NB4 (cell line): ENCODE data around the gene FGD2.

Source experiments
- CTCF ChIP-seq: IDR thresholded peaks from one replicate; pipeline ENCODE4 v1.5.1; 2012; ENCODE audit warnings: low read depth, low read length
- MYC ChIP-seq: IDR thresholded peaks from 2 replicates; pipeline ENCODE4 v1.6.1; 2011; ENCODE audit warnings: low read depth, low read length

- TF ChIP-seq CTCF = no peak
- TF ChIP-seq MYC = no peak
Measured at GRCh38 chr6:37006793-37007339, 1.4 kb downstream of the FGD2 start.
